ENCODE results near the gene CACNB4.

DNA sequence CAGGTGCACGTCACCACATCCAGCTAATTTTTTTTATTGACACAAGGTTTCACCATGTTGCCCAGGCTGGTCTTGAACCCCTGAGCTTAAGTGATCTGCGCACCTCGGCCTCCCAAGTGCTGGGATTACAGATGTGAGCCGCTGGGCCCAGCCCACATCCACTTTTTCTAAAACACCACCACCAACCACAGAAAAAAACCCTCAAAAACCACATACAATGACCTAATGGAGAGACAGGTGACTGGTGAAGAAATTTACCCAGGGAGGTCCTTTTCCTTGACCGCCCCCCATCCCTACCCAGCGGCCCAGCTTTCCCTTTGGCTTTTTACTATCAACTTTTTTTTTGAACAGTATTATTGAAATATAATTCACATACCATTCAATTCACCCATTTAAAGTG lies 47.9 kb downstream of the CACNB4 start:
- TF ChIP-seq TAF1 (IDR thresholded peaks at IDR 0.05; ENCODE audit: low read depth) = no peak
- TF ChIP-seq EZH2 (IDR thresholded peaks at IDR 0.05; ENCODE audit: borderline replicate concordance, insufficient read depth, low read length, poor library complexity, severe bottlenecking) = no peak
- TF ChIP-seq, protein P1, sequence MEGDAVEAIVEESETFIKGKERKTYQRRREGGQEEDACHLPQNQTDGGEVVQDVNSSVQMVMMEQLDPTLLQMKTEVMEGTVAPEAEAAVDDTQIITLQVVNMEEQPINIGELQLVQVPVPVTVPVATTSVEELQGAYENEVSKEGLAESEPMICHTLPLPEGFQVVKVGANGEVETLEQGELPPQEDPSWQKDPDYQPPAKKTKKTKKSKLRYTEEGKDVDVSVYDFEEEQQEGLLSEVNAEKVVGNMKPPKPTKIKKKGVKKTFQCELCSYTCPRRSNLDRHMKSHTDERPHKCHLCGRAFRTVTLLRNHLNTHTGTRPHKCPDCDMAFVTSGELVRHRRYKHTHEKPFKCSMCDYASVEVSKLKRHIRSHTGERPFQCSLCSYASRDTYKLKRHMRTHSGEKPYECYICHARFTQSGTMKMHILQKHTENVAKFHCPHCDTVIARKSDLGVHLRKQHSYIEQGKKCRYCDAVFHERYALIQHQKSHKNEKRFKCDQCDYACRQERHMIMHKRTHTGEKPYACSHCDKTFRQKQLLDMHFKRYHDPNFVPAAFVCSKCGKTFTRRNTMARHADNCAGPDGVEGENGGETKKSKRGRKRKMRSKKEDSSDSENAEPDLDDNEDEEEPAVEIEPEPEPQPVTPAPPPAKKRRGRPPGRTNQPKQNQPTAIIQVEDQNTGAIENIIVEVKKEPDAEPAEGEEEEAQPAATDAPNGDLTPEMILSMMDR (IDR thresholded peaks at IDR 0.05; ENCODE audit: poor library complexity, severe bottlenecking) = no peak
- no peak for TF ChIP-seq EP300 (conservative IDR thresholded peaks at IDR 0.05; ENCODE audit: poor library complexity, severe bottlenecking)
- TF ChIP-seq, protein P2, sequence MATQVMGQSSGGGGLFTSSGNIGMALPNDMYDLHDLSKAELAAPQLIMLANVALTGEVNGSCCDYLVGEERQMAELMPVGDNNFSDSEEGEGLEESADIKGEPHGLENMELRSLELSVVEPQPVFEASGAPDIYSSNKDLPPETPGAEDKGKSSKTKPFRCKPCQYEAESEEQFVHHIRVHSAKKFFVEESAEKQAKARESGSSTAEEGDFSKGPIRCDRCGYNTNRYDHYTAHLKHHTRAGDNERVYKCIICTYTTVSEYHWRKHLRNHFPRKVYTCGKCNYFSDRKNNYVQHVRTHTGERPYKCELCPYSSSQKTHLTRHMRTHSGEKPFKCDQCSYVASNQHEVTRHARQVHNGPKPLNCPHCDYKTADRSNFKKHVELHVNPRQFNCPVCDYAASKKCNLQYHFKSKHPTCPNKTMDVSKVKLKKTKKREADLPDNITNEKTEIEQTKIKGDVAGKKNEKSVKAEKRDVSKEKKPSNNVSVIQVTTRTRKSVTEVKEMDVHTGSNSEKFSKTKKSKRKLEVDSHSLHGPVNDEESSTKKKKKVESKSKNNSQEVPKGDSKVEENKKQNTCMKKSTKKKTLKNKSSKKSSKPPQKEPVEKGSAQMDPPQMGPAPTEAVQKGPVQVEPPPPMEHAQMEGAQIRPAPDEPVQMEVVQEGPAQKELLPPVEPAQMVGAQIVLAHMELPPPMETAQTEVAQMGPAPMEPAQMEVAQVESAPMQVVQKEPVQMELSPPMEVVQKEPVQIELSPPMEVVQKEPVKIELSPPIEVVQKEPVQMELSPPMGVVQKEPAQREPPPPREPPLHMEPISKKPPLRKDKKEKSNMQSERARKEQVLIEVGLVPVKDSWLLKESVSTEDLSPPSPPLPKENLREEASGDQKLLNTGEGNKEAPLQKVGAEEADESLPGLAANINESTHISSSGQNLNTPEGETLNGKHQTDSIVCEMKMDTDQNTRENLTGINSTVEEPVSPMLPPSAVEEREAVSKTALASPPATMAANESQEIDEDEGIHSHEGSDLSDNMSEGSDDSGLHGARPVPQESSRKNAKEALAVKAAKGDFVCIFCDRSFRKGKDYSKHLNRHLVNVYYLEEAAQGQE (IDR thresholded peaks at IDR 0.05; ENCODE audit: borderline replicate concordance) = no peak
- TF ChIP-seq POLR2AphosphoS5 (IDR thresholded peaks at IDR 0.05) = no peak
